ENCODE data around the gene DDAH1.

DNA sequence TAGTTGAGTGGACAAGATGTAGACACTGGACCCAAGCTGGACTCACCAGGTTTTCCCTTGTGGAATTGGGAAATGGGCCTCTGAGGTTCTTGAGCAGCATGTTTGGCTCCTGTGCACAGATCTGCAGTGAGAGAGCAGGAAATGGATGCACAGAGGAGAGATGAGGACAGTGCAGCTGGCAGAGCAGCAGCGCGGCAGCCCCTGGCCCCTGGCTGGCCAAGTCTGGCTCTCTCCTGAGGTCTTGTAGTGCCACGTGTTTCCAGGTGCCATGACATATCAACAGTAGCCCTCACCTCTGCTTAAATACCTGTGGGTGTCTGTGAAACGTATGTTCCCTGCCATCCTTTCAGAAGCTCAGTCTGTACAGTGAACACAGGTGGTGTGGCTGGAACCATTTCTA, 169.3 kb downstream of the DDAH1 start:
- TF ChIP-seq POLR2A (IDR thresholded peaks at IDR 0.05; ENCODE audit: low read depth, low read length): no peak
- no peak for TF ChIP-seq TAF1 (IDR thresholded peaks at IDR 0.05; ENCODE audit: borderline replicate concordance, low read depth, low read length)
- TF ChIP-seq POLR2AphosphoS5 (IDR thresholded peaks at IDR 0.05; ENCODE audit: low read depth, low read length): no peak
